ENCODE measurements around the gene RNASE4. TPM values are rescaled to one million over a fixed set of nuclear protein-coding genes. Genes with fewer than 3 reads are reported as not detected.
"Not testable (repeated sequence)": the region's sequence is repeated elsewhere in the genome, so short reads cannot be mapped to it uniquely, and the experiment has no call there.

The RNASE4 gene
- total RNA-seq, 2 experiments from 2014 or later: 0.11 to 0.38 TPM

DNA sequence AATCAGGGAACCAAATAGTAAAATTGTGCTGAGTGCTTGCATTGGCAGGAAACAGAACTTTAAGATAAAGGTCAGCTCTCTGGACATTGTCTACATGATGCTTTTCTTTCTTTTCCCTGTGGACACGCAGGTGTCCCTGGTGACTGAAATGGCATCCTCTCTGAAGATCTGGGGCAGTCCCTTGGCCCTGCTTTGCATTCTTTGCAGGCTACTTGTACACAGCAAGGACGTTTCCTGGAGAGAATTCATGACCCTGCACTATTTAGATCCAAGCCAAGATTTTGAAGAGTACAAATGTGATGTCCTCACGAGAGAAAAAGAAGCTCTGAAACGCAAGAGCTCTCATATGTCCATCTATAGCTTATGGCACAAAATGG lies 50.1 kb downstream of the RNASE4 start:
- H3K9me3 Mint-ChIP-seq: no peaks in the 10 kb centered on the region
- H3K27ac ChIP-seq (ENCODE audit: low read depth in 1 of 2, low read length in 2 of 2): no peak overlapping the region
- CTCF ChIA-PET: no interaction called here
- H3K4me3 Mint-ChIP-seq: no peak overlapping the region
- H3K36me3 Mint-ChIP-seq (ENCODE audit: low read depth): no peaks in the 10 kb centered on the region
- H3K9me3 ChIP-seq (ENCODE audit: control insufficient read depth in 1 of 2, insufficient read depth in 1 of 2, low read length in 2 of 2): no peaks in the 10 kb centered on the region
- H3K4me1 ChIP-seq (ENCODE audit: insufficient read depth, low read length): no peaks in the 10 kb centered on the region
- peaks cover 0 to 4% of the 10 kb centered on the region in 2 experiments for H3K27me3 ChIP-seq (ENCODE audit: control insufficient read depth in 1 of 2, insufficient read depth in 2 of 2, low read length in 2 of 2)
- intact Hi-C loops (cut with DNase I, micrococcal nuclease): no loop called here
- H3K4me3 ChIP-seq (ENCODE audit: low read length): no peak overlapping the region
- POLR2A ChIA-PET: no interaction called here
- peaks cover 8% of the 10 kb centered on the region for H3K27me3 Mint-ChIP-seq
- no peak overlapping the region for H3K27ac Mint-ChIP-seq
- DNase-seq: no peak
- no peaks in the 10 kb centered on the region for H3K4me1 Mint-ChIP-seq (ENCODE audit: low read depth)
- H3K36me3 ChIP-seq (ENCODE audit: insufficient read depth, low read length): no peaks in the 10 kb centered on the region
- TF ChIP-seq, protein P1, sequence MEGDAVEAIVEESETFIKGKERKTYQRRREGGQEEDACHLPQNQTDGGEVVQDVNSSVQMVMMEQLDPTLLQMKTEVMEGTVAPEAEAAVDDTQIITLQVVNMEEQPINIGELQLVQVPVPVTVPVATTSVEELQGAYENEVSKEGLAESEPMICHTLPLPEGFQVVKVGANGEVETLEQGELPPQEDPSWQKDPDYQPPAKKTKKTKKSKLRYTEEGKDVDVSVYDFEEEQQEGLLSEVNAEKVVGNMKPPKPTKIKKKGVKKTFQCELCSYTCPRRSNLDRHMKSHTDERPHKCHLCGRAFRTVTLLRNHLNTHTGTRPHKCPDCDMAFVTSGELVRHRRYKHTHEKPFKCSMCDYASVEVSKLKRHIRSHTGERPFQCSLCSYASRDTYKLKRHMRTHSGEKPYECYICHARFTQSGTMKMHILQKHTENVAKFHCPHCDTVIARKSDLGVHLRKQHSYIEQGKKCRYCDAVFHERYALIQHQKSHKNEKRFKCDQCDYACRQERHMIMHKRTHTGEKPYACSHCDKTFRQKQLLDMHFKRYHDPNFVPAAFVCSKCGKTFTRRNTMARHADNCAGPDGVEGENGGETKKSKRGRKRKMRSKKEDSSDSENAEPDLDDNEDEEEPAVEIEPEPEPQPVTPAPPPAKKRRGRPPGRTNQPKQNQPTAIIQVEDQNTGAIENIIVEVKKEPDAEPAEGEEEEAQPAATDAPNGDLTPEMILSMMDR (IDR thresholded peaks at IDR 0.05): no peak
- no peak for ATAC-seq (ENCODE audit: poor library complexity)

DNA sequence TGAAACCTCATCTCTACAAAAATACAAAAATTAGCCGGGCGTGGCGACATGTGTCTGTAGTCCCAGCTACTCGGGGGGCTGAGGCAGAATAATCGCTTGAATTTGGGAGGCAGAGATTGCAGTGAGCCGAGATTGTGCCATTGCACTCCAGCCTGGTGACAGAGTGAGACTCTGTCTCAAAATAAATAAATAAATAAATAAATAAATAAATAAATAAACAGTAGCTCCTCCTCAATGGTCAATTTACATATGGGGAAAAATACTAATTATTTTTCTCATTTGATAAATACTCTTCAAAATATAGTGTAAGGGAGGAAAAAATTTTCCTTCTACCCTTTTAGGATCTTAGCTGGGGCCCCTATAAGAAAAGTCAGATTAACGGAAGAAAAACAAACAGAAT lies 53.9 kb downstream of the RNASE4 start:
- H3K27me3 ChIP-seq (ENCODE audit: control insufficient read depth in 1 of 2, insufficient read depth in 2 of 2, low read length in 2 of 2); H3K9me3 ChIP-seq (ENCODE audit: control insufficient read depth in 1 of 2, insufficient read depth in 1 of 2, low read length in 2 of 2); H3K4me1 ChIP-seq (ENCODE audit: insufficient read depth, low read length); H3K36me3 Mint-ChIP-seq (ENCODE audit: low read depth); DNase-seq; H3K4me1 Mint-ChIP-seq (ENCODE audit: low read depth); H3K4me3 ChIP-seq (ENCODE audit: low read length); intact Hi-C loops (cut with DNase I, micrococcal nuclease); H3K27ac Mint-ChIP-seq; H3K4me3 Mint-ChIP-seq; POLR2A ChIA-PET; H3K9me3 Mint-ChIP-seq; ATAC-seq (ENCODE audit: poor library complexity); H3K27ac ChIP-seq (ENCODE audit: low read depth in 1 of 2, low read length in 2 of 2); CTCF ChIA-PET; H3K27me3 Mint-ChIP-seq; H3K36me3 ChIP-seq (ENCODE audit: insufficient read depth, low read length): not testable (repeated sequence)

DNA sequence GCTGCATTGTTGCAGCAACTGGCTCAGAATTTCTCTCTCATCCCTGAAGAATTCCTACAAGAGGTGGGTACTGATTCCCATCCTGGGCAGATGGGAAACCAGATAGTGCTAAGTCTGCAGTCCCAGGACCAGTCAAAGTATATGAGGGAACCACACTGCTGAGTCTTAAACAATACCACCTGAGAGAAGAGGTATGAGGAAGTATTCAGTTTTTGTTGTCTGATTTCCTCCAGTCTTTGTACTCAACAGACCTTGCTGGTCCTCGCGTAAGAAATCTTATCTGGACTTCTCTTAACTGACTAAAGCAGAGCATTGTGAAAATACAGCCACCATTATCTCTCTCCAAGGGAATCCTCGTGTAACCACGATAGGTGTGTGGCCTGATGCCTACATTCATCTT lies 57.8 kb downstream of the RNASE4 start:
- H3K36me3 ChIP-seq (ENCODE audit: insufficient read depth, low read length): no peaks in the 10 kb centered on the region
- Mint-ChIP-seq H3K36me3 (ENCODE audit: low read depth) (no peaks in the 10 kb centered on the region), H3K27ac (no peak overlapping the region), H3K27me3 (no peaks in the 10 kb centered on the region), H3K4me1 (ENCODE audit: low read depth) (no peaks in the 10 kb centered on the region), H3K9me3 (no peaks in the 10 kb centered on the region), H3K4me3 (no peak overlapping the region)
- POLR2A ChIA-PET: interaction anchor here (0.6 kb wide), 1 partner anchor 316 kb away, joined by 3 read pairs; no protein-coding TSS in a partner anchor
- intact Hi-C loops (cut with DNase I, micrococcal nuclease): no loop called here
- H3K4me1 ChIP-seq (ENCODE audit: insufficient read depth, low read length): no peaks in the 10 kb centered on the region
- DNase-seq (no peak), ATAC-seq (ENCODE audit: poor library complexity) (no peak)
- no peak overlapping the region for H3K4me3 ChIP-seq (ENCODE audit: low read length)
- no peaks in the 10 kb centered on the region for H3K9me3 ChIP-seq (ENCODE audit: control insufficient read depth in 1 of 2, insufficient read depth in 1 of 2, low read length in 2 of 2)
- peaks cover 0 to 8% of the 10 kb centered on the region in 2 experiments for H3K27me3 ChIP-seq (ENCODE audit: control insufficient read depth in 1 of 2, insufficient read depth in 2 of 2, low read length in 2 of 2)
- CTCF ChIA-PET: no interaction called here
- TF ChIP-seq, protein P1 (IDR thresholded peaks at IDR 0.05): no peak
- H3K27ac ChIP-seq (ENCODE audit: low read depth in 1 of 2, low read length in 2 of 2): no peak overlapping the region

DNA sequence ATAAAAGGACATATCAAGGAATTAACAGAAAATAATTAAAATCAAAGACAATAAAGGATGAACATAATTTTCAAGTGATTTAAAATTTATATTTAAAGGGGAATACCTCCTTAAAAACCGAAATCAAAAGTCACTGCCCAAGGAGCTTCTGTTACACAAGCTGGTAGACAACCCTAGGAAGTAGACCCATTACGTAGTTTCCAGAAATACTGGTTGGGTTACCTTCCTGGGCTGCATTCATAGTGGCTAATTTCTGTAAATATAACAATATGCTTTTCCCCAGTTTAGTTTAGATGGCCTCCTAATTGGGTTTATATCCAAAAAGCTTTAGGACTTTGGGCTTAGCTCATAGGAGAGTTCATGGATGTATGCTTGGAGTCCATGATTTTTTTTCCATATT lies 59.2 kb downstream of the RNASE4 start:
- no peaks in the 10 kb centered on the region for H3K36me3 Mint-ChIP-seq (ENCODE audit: low read depth)
- H3K27me3 Mint-ChIP-seq: no peaks in the 10 kb centered on the region
- CTCF ChIA-PET: no interaction called here
- H3K9me3 ChIP-seq (ENCODE audit: control insufficient read depth in 1 of 2, insufficient read depth in 1 of 2, low read length in 2 of 2): no peaks in the 10 kb centered on the region
- H3K4me3 ChIP-seq (ENCODE audit: low read length): no peak overlapping the region
- H3K36me3 ChIP-seq (ENCODE audit: insufficient read depth, low read length): no peaks in the 10 kb centered on the region
- DNase-seq (no peak), ATAC-seq (ENCODE audit: poor library complexity) (no peak)
- no peaks in the 10 kb centered on the region for H3K4me1 Mint-ChIP-seq (ENCODE audit: low read depth)
- H3K27ac ChIP-seq (ENCODE audit: low read depth in 1 of 2, low read length in 2 of 2): no peak overlapping the region
- H3K4me3 Mint-ChIP-seq: no peak overlapping the region
- H3K4me1 ChIP-seq (ENCODE audit: insufficient read depth, low read length): no peaks in the 10 kb centered on the region
- TF ChIP-seq, protein P1 (IDR thresholded peaks at IDR 0.05): no peak
- H3K9me3 Mint-ChIP-seq: no peaks in the 10 kb centered on the region
- POLR2A ChIA-PET: no interaction called here
- intact Hi-C loops (cut with DNase I, micrococcal nuclease): no loop called here
- H3K27ac Mint-ChIP-seq: no peak overlapping the region
- H3K27me3 ChIP-seq (ENCODE audit: control insufficient read depth in 1 of 2, insufficient read depth in 2 of 2, low read length in 2 of 2): peaks cover 0 to 8% of the 10 kb centered on the region in 2 experiments

All from CD4-positive, alpha-beta T cell (primary cell).